Measurements from ENCODE around the gene APOO. TPM values are rescaled to one million over a fixed set of nuclear protein-coding genes. Genes with fewer than 3 reads are reported as not detected.

APOO gene
- total and polyA plus RNA-seq, 10 donors: 5.8 to 18.0 (median 11.9) TPM

DNA sequence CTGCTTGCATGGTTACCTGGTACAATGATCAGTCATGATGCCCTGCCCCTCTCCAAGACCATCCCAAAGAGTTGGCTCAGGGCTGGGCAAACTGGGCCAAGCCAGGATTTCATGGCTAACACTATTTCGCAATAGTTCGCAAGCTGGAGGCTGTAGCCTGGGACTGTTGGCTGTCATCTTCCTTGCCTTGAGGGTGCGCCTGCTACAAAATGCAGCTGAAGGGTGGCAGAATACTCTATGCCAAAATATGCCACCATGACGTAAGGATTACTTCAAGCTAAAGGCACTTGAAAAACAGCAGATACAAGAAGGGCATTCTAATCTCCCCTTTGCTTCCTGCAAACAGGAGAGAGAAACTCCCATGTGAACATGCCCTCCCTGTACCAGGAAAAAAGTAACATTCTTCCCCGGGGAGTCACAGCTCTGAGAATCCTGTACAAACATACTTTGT is 103.8 kb downstream of the APOO start:
- no peaks in the 10 kb centered on the region for H3K36me3 ChIP-seq
- peak overlapping the region in 4 of 8 donors; percentile 43 to 67 (median 52) for H3K27ac ChIP-seq
- no peak for TF ChIP-seq POLR2AphosphoS5 (IDR thresholded peaks at IDR 0.05)
- TF ChIP-seq POLR2A (IDR thresholded peaks at IDR 0.05): no peak
- no peak for TF ChIP-seq CTCF (IDR thresholded peaks at IDR 0.05 in 8 of 11, conservative IDR thresholded peaks at IDR 0.05 in 3 of 11)
- no peaks in the 10 kb centered on the region for H3K27me3 ChIP-seq (replicated peaks in 1 of 7)
- no peaks in the 10 kb centered on the region for H3K9me3 ChIP-seq
- intact Hi-C loops (cut with DNase I; ENCODE audit: low total_unique reads): no loop called here
- H3K4me3 ChIP-seq: no peak overlapping the region
- DNase-seq: no peak
- 69 to 85% (median 83%) methylated on average over 4 to 5 of the region's 5 CpGs for WGBS, 5 donors
- H3K4me1 ChIP-seq: peaks cover 0 to 9% (median 1%) of the 10 kb centered on the region in 6 donors

- Histone ChIP-seq H3K27me3 (replicated peaks in 1 of 7) (no peaks in the 10 kb centered on the region), H3K4me3 (no peak overlapping the region), H3K27ac (peak overlapping the region in 4 of 8 donors; percentile 43 to 67 (median 52)), H3K36me3 (no peaks in the 10 kb centered on the region), H3K4me1 (peaks cover 0 to 9% (median 1%) of the 10 kb centered on the region in 6 donors), H3K9me3 (no peaks in the 10 kb centered on the region)
- intact Hi-C loops (cut with DNase I; ENCODE audit: low total_unique reads): no loop called here
- TF ChIP-seq POLR2AphosphoS5 (IDR thresholded peaks at IDR 0.05) (no peak), POLR2A (IDR thresholded peaks at IDR 0.05) (no peak), CTCF (IDR thresholded peaks at IDR 0.05 in 8 of 11, conservative IDR thresholded peaks at IDR 0.05 in 3 of 11) (no peak)
- WGBS, 5 donors: 54 to 64% (median 61%) methylated on average over 5 of the region's 5 CpGs
- DNase-seq: no peak
Measured at GRCh38 chrX:23802431-23802830, 105.3 kb downstream of the APOO start.

DNA sequence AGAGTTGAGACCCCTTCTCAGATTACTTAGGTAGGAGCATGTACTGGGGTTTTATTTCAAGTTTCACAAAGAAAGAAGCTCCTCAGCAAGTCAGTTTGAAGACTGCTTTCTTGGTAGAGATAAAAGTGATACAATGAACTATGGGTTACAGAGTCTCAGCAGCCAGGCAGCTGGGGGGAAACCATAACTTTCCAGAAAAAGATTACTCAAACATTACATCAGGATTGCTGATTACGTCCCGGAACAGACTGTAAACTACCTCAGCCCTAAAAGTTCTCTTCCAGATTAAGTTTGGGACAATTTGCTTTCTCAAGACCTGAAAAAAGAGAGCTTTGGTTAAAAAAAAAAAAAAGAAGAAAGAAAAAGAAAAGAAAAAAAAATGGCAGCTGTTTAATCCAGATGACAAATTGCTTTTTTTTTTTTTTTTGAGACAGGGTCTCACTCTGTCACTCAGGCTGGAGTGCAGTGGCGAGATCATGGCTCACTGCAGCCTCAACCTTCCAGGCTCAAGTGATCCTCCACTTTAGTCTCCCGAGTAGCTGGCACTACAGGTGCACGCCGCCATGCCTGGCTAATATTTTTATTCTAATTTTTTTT is 108.2 kb downstream of the APOO start:
- H3K27ac ChIP-seq: no peak overlapping the region
- no peaks in the 10 kb centered on the region for H3K9me3 ChIP-seq
- H3K4me1 ChIP-seq: peaks cover 0 to 9% (median 1%) of the 10 kb centered on the region in 6 donors
- no peaks in the 10 kb centered on the region for H3K27me3 ChIP-seq (replicated peaks in 1 of 7)
- DNase-seq: no peak
- no peaks in the 10 kb centered on the region for H3K36me3 ChIP-seq
- intact Hi-C loops (cut with DNase I; ENCODE audit: low total_unique reads): no loop called here
- WGBS, 5 donors: 79 to 92% (median 87%) methylated on average over 6 of the region's 6 CpGs
- no peak overlapping the region for H3K4me3 ChIP-seq
- TF ChIP-seq POLR2AphosphoS5 (IDR thresholded peaks at IDR 0.05) (no peak), POLR2A (IDR thresholded peaks at IDR 0.05) (no peak), CTCF (IDR thresholded peaks at IDR 0.05 in 8 of 11, conservative IDR thresholded peaks at IDR 0.05 in 3 of 11) (no peak)

- no peaks in the 10 kb centered on the region for H3K27me3 ChIP-seq (replicated peaks in 1 of 7)
- intact Hi-C loops (cut with DNase I; ENCODE audit: low total_unique reads): no loop called here
- H3K36me3 ChIP-seq: no peaks in the 10 kb centered on the region
- no peak for DNase-seq
- H3K27ac ChIP-seq: no peak overlapping the region
- H3K4me3 ChIP-seq: no peak overlapping the region
- H3K9me3 ChIP-seq: no peaks in the 10 kb centered on the region
- TF ChIP-seq CTCF (IDR thresholded peaks at IDR 0.05 in 8 of 11, conservative IDR thresholded peaks at IDR 0.05 in 3 of 11) (no peak), POLR2AphosphoS5 (IDR thresholded peaks at IDR 0.05) (no peak), POLR2A (IDR thresholded peaks at IDR 0.05) (no peak)
- peaks cover 0 to 5% (median 0%) of the 10 kb centered on the region in 6 donors for H3K4me1 ChIP-seq
- 87 to 97% (median 89%) methylated on average over 12 of the region's 12 CpGs for WGBS, 5 donors
Measured at GRCh38 chrX:23797371-23798128, 110.2 kb downstream of the APOO start.

Data from spleen (tissue), 11 donors.